GM13976 (cell line): Measurements from ENCODE around the gene MAP7D1.

Experiments
- DNase-seq: peaks from one replicate; pipeline ENCODE4 v3.0.0; 2012; ENCODE audit warnings: low spot score
- in situ Hi-C: fragments of 300-500 bp; cut with MboI; formaldehyde crosslinking; loops from one replicate; pipeline ENCODE4 v1.12.0; 2022; ENCODE audit warnings: low sequenced_read_pairs, mixed read lengths, inconsistent platforms; ENCODE audit not compliant: unreplicated experiment
- TF ChIP-seq, protein P1 (sequence below): IDR thresholded peaks from 2 replicates; pipeline ENCODE4 v1.5.1; 2012; ENCODE audit warnings: borderline replicate concordance, mild to moderate bottlenecking; ENCODE audit not compliant: insufficient read depth; ENCODE audit errors: extremely low read depth, missing control alignments, control extremely low read depth

Gene MAP7D1

DNA sequence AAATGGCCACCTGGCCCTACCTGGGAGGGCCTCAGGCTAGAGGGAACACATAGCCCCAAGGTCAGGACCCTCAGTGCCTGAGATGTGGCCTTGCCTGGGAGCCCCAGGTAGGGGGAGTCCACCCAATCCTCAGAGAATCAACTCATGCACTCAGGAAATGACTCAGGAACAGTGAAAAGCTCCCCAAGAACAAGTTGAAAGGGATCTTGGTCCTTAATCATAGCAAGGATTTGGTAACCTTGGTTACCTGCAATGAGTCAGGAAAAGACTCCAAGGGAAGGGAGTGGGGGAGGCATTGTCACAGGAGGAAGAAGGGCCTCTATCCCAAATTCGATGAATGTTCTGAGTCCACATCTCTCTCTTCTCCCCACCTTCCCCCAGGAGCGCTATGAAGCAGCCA, 17.0 kb downstream of the MAP7D1 start:
- no peak for DNase-seq
- TF ChIP-seq, protein P1, sequence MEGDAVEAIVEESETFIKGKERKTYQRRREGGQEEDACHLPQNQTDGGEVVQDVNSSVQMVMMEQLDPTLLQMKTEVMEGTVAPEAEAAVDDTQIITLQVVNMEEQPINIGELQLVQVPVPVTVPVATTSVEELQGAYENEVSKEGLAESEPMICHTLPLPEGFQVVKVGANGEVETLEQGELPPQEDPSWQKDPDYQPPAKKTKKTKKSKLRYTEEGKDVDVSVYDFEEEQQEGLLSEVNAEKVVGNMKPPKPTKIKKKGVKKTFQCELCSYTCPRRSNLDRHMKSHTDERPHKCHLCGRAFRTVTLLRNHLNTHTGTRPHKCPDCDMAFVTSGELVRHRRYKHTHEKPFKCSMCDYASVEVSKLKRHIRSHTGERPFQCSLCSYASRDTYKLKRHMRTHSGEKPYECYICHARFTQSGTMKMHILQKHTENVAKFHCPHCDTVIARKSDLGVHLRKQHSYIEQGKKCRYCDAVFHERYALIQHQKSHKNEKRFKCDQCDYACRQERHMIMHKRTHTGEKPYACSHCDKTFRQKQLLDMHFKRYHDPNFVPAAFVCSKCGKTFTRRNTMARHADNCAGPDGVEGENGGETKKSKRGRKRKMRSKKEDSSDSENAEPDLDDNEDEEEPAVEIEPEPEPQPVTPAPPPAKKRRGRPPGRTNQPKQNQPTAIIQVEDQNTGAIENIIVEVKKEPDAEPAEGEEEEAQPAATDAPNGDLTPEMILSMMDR = no peak
- in situ Hi-C loops = no loop called here

DNA sequence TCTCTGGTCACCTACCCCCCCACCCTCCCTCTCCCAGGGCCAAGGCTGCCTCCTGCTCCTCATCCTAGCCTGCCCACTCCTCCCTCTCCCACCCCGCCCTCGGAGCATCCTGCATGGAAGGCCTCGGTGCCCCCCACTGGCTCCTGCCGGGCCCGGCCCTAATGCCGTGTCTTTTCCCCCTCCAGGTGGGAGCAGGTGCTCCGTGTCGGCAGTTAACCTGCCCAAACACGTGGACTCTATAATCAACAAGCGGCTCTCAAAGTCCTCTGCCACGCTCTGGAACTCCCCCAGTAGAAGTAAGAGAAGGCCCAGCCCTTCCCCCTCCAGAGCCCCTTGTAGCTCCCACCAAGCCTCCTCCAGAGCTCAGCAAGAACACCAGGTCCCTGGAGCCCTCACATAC, 18.8 kb downstream of the MAP7D1 start:
- in situ Hi-C loops = no loop called here

DNA sequence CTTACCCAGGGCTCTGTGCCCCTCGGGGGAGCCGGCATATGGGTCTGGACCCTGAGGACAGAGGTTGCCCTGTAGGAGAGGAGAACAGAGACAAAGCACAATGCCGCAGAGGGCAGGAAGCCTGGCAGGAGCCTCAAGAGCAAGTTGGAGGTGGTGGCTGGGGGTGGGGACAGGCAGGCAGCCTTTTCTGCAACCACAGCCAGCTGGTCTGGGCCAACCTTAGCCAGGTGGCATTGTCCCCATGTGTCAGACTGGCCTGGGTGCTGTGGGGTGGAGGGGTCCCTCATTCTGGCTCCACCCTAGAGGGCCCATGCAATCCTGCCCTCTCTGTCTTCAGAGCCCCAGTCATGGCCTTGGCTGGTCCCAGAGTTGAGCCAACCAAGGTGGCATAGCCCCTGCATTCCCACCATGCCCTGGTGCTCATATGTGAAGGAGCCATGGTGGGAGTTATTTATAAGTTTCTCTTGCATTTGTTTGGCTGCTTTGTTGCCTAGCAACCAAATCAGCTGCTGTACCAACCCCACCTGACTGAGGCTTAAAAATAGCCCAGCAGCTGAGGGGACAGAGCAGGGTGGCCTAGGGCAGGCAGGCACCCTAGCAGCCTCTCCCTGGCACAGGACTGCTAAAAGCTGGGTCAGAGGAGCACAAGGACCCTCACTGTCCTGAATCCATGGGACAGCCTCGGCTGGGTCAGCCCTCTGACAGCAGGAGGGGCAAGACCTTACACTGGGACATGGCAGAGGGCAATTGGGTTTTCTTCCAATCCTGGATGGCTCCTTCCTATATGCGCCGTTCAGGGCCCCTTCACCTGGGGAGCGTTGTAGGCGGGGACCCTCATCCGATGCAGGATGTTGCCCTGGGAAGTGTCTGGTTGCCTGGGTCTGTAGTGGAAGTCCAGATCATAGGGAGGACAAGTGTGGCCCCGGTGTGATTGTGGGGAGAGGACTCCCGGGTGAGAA, 19.5 kb downstream of the MAP7D1 start:
- TF ChIP-seq, protein P1 = no peak
- DNase-seq = no peak
- in situ Hi-C loops = no loop called here

More for the DNA sequence above, 18.8 kb downstream of the MAP7D1 start:
- no peak for DNase-seq
- TF ChIP-seq, protein P1 = no peak

DNA sequence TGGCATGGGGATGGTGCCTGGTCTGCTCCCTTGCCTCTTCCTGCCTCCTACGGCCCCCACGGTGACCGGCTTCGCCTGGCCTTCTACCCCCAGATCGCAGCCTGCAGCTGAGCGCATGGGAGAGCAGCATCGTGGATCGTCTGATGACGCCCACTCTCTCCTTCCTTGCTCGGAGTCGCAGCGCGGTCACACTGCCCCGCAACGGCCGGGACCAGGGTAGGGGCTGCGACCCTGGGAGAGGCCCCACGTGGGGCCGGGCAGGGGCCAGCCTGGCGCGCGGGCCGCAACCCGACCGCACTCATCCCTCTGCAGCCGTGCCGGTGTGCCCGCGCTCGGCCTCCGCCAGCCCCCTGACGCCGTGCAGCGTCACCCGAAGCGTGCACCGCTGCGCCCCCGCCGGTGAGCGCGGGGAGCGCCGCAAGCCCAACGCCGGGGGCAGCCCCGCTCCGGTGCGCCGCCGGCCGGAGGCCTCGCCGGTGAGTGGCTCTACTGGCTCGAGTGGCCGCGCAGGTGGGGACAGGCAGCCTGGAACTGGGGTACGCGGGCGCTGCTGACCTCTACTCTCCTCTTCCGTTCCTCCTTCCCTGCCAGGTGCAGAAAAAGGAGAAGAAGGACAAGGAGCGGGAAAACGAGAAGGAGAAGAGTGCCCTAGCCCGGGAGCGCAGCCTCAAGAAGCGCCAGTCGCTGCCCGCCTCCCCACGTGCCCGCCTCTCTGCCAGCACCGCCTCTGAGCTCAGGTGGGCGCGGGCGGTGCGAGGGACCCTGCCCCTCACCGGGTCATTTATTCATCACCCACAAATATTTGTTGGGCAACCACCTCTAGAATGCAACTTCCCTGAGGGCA, 20.4 kb downstream of the MAP7D1 start:
- TF ChIP-seq, protein P1 = no peak
- DNase-seq = no peak
- in situ Hi-C loops = no loop called here

DNA sequence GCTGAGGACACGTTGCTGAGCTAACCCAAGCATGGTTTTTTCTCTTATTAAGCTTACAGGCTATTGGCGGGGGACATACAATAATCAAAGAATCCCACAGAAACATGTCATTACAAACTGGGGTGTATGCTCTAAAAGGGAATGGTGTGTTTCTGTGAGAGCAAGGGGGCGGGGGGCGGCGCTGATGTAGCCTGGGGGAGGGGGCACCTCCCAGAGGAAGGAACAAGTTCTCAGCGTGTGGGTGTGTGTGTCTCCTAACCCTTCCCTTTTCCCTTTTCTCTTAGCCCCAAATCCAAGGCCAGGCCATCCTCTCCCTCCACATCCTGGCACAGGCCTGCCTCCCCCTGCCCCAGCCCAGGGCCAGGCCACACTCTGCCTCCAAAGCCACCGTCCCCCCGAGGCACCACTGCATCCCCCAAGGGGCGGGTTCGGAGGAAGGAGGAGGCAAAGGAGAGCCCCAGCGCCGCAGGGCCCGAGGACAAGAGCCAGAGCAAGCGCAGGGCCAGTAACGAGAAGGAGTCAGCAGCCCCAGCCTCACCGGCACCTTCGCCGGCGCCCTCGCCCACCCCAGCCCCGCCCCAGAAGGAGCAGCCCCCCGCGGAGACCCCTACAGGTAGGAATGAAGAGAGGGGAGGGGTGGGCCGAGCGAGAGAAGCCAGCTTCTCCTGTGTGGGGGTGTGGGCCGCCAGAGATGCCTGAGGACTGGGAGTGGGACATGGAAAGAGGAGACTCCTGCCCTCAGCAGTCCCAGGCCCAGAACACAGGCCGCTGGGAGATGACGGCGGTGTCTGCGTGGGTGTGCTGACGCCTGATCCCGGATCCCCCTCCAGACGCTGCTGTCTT, 21.9 kb downstream of the MAP7D1 start:
- no peak for DNase-seq
- TF ChIP-seq, protein P1 = no peak
- in situ Hi-C loops = no loop called here
